SIG-M5 treated with dmso at 0.1 percent for 504 hours (cell line): ENCODE results near the gene ESPN.
"Not testable (repeated sequence)": the region's sequence is repeated elsewhere in the genome, so short reads cannot be mapped to it uniquely, and the experiment has no call there.

Experiments
- DNase-seq: peaks from one replicate; lab custom pipeline; 2025; ENCODE audit not compliant: unreplicated experiment; lab: John Stamatoyannopoulos, UW

Gene ESPN

DNA sequence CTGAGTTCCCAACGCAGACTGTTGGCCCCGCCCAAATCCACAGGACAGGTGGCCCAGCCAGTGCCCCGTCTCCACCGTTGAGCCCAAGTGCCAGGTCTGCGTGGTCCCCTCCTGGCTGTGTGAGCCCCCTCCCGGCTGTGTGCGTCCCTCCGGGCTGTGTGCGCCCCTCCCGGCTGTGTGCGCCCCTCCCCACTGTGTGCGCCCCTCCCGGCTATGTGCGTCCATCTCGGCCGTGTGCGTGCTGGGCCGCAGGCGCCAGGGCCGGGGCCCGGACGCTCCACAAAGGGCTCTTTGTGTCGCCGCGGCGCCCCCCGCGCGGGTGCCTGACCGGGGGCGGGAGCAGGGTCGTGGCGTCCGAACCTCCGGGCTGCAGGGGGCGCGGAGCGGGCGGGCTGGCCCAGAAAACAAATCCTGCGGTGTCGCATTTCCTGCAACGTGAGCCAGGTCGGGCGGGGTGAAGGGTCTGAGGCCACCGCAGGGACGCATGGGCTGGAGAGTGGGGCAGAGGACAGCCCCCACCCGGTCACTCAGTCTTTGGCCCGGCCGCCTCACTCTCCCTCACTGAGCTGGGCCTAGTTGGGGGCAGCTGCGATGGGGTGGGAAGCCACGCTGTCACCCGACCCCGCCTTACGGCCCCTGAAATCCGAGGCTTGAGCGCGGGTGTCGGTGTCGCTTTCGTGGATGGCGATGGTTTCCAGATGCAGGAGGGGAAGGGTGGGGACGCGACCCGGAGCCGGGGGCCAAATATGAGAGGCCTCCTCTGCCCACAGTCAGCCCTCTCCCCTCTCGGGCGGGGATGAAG, 22.6 kb downstream of the ESPN start:
- DNase-seq, result no peak

DNA sequence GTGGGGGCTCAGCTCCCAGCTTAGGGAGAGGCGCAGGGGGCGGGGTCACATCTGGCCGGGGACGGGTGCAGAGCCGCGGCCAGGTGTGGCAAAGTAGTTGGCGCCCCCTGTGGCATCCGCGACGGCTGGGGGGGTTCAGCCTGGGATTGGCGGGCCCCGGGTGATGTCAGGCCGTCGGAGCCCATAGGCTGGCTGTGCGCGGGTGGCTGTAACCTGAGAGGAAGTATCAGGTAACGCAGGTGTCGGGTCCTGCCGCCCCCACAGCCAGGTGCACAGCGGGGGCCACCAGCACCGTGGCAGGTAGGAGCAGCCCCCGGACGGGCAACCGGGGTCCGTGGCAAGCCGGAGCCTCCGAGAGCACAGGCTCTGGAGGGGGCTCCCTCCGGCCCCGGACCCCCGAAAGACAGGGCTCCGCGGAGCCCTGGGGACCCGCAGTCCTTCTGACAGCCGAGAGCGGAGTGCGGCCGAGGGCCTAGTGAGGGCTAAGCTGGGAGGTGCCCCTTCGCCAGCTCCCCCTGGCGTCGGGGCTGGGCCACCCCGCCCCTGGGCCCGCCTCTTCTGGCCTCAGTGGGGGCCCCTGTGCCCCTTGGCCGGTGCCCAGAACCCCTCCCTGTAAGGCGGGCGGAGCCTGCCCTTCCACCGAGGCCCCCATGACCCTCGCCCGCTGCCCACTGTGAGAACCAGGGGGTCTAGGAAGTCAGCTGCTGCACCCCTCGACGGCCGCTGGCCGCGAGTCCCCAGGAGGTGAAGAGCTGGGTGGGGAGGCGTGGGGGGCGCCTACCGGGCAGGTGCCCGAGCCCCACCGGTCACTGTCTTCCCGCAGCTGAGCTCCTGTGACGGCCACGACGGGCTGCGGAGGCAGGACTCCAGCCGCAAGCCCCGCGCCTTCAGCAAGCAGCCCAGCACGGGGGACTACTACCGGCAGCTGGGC, 23.5 kb downstream of the ESPN start:
- no peak for DNase-seq

DNA sequence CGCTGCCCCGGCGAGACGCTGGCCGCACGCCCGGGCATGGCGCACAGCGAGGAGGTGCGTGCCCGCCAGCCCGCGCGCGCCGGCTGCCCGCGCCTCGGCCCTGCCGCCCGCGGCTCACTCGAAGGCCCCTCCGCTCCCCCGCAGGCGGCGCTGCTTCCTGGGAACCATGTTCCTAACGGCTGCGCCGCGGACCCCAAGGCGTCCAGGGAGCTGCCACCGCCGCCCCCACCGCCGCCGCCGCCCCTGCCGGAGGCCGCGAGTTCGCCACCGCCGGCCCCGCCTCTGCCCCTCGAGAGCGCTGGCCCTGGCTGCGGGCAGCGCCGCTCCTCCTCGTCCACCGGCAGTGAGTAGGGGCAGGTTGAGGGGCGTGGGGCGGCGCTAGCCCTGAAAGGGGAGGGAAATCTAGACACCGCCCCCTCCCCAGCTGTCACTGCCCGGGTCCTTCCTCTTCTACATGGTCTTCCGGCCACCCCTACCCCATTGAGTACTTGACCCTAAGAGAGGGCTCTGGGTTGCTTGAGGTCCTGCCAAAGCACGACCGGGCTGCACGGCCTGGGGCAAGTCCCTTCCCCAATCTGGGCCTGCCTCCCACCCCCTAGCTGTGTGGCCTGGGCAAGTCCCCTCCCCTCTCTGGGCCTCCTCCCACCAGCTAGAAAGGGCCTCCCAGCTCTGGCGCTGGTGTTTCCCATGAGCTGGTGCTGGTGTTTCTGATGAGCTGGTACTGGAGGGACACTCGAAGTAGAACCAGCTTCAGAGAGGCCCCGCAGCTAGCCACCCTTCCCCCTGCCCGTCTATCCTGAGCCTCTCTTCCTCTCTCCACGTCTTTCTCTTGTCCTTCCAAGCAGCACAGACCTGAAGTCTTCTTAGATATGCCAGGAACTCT, 24.4 kb downstream of the ESPN start:
- no peak for DNase-seq

DNA sequence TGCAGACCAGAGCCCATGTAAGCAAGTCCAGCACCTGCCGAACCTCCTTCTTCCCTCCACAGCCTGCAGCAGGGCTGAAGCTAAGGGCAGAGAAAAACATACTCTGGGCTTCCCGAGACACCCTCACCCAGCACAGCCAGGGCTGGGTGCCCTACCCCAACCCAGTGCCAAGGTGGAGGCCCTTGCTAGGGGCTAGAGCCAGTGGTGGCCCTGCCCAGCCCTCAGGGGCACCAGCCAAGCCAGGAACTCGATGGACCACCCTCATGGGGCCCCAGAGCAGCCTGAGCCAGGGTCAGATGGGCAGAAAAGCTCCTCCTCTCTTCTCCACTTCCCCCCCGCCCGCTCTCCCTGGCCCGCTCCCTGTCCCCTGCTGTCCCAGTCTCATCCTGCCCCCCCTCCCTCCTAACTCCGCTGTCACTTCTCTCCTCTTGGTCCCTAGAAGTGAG, 25.5 kb downstream of the ESPN start:
- no peak for DNase-seq

DNA sequence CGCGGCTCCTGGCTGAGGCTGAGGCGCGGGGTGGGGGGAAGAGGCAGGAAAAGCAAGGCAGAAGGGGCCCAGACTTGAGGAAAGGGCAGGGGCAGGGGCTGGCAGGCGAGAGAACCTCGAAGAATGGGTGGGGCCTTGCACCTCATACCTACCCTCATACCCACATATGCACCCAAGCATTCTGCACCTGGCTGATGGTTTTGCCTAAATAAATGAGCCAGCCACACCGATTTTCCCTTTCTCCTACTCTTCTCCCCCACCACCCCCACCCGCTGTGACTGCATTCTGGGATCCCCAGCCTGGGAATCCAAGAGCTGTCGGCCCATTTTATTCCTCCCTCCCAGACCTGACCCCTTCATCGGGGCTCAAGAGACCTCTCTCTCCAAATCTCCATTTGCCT, 25.9 kb downstream of the ESPN start:
- not testable (repeated sequence) for DNase-seq

DNA sequence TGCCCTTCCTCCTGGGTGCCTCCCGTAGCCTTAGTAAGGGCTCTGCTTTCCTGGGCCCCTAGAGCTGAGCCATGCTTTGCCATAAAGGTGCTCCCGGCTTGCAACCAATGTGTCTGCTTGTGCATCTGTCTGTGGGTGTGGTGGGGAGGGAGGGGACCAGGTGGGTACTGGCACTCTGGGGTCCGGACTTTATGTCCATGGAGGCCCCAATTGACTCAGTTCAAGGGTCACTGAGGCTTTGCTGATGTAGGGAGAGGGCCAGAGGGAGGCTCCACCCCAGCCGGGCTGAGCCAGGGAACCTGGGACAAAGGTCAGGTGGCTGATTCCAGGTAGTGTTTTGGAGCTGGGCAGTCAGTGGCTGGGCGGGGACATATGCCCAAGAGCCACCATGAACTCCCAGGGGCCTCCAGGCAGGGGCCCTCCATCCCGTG, 26.4 kb downstream of the ESPN start:
- no peak for DNase-seq

DNA sequence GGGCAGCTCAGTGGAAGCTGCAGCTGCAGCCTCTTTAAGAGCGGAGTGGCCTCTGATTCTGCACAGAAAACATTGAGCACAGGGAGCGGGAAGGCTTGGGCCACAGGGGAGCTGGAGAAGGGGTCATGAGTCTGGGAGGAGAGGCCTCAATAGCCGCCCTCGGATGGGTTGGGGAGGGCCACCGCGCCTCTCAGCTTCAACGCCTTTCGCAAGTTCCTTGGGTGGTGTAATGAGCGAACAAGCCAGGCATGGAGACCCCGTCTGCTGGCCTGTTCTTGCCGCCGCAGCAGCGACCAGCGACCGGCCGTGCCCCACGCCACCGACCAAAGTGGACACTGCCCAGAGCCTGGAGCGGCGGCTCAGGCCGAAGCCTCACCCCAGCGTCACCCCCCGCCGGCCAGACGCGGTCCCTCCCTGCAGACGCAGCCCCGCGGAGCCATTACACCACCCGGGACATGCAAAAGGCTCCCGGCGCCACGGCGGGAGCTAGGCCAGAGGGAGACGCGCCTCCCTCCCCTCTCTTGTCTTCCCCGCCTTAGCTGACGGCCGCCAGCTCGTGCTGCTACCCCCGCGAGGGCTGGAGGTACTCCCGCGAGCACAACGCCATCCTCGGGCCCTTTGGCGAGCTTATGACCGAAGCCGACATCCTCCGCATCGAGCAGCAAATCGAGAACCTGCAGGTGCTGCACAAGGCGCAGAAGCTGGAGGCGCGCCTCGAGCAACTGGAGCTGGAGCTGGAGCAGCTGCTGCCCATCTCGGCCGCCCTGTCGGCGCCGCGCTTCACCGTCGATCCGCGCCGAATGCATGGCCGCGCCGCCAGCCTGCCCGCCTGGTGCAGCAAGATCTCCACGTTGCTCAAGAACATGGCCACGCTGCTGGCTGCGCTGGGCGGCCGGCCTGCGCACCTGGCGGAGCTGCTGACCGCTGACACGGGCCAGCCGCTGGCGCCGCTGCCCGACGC, 29.6 kb downstream of the ESPN start:
- not testable (repeated sequence) for DNase-seq

DNA sequence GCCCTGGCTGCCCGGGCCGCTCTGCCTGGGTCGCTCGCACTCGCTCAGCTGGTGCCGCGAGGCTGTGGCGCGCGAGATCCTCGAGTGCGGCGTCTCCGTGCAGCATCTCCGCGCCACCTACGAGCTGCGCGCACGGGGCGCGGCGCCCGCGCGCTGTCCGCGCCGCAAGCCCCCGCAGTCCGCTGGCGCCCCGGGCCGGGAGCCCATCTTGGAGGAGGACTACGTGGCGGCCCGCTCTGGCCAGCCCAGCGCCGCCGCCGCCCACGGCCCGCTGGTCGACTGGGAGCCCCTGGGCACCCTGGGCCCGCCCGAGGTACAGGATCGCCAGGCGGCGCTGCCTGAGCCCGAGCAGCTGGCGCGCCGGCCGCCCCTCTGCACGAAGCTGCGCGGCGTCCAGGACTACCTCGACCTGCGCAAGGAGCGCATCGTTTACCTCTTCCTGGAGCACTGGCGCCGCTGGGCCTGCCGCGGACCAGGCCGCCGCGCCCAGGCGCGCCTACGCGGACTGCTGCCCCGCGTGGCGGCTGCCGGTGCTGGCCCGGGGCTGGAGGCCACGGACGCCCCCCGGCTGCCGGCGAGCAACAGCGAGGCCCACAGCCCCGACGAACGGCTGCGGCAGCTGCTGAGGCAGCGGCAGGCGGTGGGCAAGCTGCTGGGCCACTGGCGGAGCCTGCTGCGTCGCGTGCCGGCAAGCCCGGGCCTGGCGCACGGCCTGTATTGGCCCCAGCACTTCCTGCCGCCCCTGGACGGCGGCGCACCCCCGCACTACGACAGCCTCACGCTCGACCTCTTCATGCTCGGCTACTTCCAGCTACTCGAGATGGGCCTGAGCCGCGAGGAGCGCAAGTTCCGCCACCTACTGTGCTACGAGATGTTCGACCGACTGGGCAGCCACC, 30.5 kb downstream of the ESPN start:
- DNase-seq, result no peak

DNA sequence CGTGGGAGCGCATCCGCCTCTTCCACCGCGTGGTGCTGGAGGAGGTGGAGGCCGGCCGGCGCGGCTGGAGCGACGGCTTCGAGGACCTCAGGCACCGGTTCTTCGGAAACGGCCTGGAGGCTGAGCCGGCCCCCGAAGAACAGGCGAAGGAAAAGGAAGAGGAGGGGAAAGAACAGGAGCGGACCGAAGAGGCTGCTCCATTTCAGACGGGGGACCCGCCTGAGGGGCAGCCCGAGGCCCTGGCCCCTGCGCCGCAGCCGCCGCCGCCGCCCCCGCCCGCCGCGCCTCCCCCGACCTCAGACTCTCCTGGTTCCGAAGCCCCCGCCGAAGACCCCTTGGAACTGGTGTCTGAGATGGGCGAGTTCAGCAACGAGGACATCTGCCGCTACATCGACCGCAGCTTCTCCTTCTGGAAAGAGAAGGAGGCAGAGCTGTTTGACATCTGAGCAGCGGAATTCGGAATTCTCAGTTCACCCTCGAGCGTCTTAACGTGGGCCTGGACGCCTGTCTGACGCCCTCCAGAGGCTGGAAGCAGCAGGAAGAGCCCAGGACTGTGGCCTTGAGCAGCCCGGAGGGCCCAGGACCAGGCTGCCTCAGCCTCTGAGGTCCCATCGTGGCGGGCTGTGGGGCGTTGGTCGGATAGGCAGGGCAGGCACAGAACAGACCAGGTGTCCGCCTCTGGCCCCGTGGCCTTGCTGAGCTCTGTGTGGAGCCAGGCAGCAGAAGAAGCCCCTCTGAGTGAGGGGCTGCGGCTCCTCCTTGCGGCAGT, 31.4 kb downstream of the ESPN start:
- not testable (repeated sequence) for DNase-seq

DNA sequence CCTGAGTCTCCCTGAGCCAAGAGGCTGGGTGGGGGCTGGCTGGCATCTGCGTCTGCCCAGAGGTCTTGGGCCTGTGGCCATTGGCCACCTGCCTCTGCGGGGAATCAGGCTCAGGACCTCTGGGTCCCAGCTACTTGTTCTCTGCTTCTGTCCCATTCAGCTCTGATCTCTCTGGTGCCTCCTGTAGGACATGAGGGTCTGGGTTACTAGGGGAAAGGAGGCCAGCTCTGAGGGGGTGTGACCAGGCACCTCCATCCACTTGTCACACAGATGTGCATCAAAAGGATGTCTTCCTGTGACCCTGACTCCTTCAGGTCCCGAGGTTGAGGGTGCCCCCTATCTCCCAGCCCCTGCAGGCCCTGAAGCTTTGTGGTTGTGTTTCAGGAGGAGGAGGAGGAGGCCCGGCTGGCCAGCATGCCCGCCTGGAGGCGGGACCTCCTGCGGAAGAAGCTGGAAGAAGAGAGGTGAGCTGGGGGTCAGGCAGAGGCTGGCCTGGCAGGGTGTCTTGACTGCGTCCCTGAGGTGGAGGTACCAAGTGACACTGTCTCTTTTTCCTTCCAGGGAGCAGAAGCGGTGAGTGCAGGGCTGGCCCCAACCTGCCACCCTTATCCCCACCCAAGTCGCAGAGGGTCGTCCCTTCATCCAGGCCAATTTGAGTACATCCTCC, 32.4 kb downstream of the ESPN start:
- no peak for DNase-seq

DNA sequence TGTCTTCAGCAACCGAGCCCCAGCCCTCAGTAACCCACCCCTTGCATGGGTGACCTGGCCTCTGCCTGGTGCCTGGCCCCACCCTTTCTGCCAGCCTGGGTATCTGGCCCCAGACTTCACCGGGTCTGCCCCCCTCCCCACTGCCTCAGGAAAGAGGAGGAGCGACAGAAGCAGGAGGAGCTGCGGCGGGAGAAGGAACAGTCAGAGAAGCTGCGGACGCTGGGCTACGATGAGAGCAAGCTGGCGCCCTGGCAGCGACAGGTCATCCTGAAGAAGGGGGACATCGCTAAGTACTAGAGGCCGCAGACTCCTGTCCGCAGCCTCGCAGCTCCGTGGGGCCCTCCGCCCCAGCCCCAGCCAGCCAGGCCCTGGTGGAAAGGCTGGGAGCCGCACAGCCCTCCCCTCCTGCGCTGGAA, 35.3 kb downstream of the ESPN start:
- no peak for DNase-seq

DNA sequence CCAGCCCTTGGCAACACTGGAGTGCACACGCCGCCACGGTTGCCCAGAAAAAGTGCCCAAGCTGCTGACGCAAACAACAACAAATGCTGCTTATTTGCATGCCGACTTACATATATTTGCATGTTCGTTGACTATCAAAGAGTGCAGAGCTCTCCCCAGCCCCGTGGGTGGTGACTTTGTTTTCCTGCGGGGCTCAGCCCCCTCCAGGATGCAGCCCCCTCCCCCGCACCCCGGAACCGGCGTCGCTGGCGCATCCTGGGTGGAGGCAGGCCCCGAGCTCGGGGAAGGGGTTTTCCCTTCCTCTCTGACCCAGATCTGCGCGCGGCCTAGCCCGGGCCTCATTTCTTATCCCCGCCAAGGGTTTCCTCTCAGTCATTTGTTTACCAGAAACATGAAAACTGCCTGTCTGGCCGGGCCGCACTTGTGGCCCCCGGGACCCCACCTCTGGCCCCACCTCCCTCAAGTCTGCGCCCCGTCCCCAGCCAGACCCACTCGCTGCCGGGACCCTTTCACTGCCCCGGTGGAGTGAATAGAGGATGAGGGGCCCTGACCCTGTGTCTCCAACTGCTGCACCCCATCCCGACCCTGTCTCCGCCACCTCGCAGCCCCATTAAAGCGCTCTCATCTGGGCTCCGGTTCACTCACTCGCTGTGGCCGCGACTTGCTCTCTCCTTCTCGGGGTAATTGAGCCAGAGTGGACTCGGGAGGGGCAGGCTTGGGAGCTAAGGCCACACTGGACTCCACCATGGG, 35.9 kb downstream of the ESPN start:
- no peak for DNase-seq

DNA sequence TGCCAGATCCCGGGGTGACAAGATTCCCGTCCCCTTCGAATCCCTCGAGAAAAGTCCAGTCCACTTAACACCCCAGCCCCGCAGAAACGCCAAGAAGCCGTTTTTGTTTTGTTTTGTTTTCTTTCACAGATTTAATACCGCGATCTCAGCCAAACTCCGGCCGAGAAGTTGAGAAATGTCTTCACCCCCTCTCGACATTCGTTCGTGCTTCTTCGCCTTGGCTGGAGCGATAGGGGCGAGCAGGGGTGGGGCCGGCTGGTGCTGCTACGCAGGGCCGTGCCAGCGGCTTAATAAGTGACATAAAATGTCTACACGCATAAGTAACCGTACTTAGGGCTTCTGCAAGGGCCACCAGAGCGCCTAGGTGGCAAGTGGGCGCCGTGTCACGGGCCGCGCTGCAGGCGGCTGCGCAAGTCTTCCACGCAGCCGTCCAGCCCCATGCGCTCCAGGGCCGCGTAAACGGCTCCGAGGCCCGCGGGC, 36.5 kb downstream of the ESPN start:
- no peak for DNase-seq

DNA sequence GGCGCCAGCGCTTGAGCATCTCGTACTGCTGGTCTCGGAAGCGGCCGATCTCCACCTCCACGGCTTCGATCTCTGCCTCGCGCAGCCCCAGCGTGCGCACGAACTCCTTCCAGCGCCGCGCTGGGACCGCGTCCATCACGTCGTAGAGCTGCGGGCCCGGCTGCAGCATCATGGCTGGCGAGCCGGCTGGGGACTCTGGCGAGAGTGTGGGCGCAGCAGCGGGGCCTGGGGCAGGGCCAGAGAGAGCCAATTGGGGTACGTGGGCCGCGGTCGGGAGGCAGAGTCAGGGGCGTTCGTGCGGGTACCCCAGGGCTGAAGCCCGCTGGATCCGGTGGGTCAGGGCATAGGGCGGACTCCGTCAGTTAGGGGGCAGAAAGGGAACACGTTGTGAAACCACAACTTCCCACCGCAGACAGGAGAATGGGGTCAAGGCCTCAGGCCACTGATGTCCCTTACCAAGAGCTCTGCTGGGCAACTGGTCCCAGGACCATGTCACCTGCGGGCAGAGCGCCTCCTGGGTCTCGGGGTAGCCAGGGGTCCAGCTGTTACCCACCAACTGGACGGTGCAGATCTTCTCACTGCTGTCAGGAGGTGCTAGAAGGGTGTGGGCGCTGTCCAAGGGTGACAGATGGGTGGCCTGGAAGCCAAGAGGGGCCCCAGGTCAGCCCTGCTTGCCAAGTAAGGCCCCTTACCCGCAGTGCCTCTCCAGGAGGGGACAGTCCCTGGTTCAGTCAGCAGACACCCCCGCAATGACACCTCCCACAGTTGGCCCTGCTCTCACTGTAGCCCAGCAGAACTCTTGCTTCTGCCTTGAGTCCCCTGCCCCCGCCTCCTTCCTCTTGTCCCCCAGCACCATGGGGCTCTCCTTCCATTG, 37.2 kb downstream of the ESPN start:
- DNase-seq, result no peak

DNA sequence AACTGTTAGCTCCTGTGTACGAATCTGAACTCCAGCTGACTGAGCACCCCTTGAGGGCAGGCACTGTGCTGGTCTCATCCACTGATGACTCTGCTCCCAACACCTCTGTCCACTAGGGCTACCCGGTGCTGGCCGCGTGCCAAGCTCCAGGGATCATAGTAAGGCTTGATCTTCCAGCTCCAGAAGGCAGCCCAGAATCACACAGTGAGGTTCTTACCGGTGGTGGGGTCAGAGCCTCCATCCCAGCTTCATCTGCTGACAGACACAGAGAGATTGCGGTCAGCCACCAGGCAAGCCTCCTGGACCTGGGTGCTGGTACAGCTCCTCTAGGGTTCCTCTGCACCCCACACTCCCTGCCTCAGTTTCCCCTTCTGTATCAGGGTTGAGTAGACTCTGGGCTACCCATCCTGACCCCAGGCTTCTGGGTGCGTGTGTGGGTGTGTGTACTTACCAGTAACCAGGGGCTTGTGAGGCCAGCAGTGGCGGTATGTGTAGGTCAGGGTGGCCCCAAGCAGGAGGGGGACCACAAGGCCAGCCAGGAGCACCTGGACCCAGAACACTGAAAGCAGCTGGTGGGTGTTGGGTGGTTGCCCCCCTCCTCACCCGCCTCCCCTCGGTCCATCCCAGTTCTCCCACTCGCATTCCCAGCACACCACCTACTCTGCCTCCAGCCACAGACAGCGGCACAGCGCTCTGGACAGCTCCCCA, 38.0 kb downstream of the ESPN start:
- no peak for DNase-seq
